ENCODE measurements around the gene NAPA.

The NAPA gene

GRCh38 chr19:47521473-47522180 is 6.8 kb upstream of the NAPA start:
- no peak for DNase-seq (ENCODE audit: extremely low read depth, low read depth)
- TF ChIP-seq, protein P1, sequence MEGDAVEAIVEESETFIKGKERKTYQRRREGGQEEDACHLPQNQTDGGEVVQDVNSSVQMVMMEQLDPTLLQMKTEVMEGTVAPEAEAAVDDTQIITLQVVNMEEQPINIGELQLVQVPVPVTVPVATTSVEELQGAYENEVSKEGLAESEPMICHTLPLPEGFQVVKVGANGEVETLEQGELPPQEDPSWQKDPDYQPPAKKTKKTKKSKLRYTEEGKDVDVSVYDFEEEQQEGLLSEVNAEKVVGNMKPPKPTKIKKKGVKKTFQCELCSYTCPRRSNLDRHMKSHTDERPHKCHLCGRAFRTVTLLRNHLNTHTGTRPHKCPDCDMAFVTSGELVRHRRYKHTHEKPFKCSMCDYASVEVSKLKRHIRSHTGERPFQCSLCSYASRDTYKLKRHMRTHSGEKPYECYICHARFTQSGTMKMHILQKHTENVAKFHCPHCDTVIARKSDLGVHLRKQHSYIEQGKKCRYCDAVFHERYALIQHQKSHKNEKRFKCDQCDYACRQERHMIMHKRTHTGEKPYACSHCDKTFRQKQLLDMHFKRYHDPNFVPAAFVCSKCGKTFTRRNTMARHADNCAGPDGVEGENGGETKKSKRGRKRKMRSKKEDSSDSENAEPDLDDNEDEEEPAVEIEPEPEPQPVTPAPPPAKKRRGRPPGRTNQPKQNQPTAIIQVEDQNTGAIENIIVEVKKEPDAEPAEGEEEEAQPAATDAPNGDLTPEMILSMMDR (IDR thresholded peaks at IDR 0.05; ENCODE audit: low read depth, low read length), result no peak

DNA sequence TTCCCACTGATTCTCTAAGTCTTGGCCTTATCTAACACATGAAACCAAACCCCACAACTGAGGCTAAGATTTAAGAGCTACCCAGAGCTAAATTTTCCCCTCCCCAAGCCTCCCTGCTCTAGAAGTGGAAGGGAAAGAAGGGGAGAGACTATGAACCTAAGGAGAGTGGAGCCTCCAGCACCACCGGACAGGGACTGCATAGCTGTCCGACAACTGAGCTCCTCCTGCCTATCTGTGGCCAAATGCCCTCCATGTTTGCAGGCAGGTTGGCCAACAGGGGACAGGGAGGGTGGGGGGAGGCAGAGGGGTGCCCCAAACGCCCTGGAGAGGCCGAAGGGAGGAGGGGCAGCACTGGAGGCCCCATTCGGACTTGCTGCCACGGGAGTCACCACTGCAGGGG is 6.0 kb upstream of the NAPA start:
- DNase-seq (ENCODE audit: extremely low read depth, low read depth), result no peak
- TF ChIP-seq, protein P1 (IDR thresholded peaks at IDR 0.05; ENCODE audit: low read depth, low read length), result no peak

- no peak for DNase-seq (ENCODE audit: extremely low read depth, low read depth)
- TF ChIP-seq, protein P1 (IDR thresholded peaks at IDR 0.05; ENCODE audit: low read depth, low read length), result no peak
These were observed 5.5 kb upstream of the NAPA start for GRCh38 chr19:47520343-47520806.

- DNase-seq (ENCODE audit: extremely low read depth, low read depth), result no peak
- TF ChIP-seq, protein P1 (IDR thresholded peaks at IDR 0.05; ENCODE audit: low read depth, low read length), result no peak
These were observed 4.0 kb upstream of the NAPA start for GRCh38 chr19:47518854-47519253.

DNA sequence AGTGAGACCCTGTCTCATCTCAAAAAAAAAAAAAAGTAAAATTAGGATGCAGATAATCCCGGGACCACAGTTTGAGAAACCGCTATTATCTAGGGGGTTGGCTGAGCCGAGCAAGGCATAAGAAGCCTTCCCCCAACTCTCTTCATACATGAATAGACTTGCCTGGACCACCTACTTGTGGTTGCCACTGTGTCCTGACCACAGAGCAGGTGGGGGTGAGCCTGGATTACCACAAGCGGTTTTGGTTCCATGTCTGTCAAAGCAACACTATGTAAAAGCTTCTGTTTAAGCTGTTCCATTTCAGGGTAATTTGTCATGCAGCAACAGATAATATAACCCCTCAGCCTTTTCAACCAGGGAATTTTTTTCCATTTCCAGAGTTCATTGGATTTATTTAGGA is 3.3 kb upstream of the NAPA start:
- no peak for DNase-seq (ENCODE audit: extremely low read depth, low read depth)
- TF ChIP-seq, protein P1 (IDR thresholded peaks at IDR 0.05; ENCODE audit: low read depth, low read length), result no peak

DNA sequence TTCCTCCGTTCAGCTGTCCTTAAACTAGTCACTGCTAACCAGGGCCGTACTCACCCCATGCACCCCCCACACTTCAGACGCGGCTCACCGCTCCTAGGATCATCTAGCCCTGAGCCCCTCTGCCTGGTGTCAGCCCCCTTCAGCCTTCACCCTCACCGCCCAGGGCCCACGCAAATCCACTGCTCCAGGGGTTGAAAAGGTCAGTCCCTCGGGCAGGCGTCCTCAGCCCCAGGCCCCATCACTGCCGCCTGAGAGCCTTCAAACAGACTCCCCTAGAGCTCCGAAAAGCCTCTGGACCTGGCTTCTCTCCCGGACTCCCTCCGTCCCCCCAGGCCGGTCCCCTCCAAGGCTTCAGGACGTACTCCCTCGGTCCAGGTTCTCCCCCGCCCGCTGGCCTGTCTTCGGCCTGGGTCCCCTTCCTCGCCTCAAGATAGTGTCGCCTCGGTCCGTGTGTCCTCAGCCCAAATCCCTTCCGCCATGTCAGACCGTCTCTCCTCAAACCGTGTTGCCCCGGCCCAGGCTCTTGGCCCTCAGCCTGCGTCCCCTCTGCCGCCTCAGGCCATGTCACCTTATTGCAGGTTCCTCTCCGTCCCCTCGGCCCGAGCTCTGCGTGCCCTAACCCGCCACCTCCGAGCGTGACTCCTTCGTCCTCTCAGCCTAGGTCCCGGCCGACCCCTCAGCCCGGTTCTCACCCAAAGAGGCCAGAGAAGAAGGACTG is 553 bp downstream of the NAPA start:
- TF ChIP-seq, protein P1 (IDR thresholded peaks at IDR 0.05; ENCODE audit: low read depth, low read length), result no peak
- no peak for DNase-seq (ENCODE audit: extremely low read depth, low read depth)

- TF ChIP-seq, protein P1 (IDR thresholded peaks at IDR 0.05; ENCODE audit: low read depth, low read length), result no peak
- DNase-seq (ENCODE audit: extremely low read depth, low read depth), result no peak
These were observed 1.9 kb downstream of the NAPA start for GRCh38 chr19:47512948-47513319.
